Spleen (tissue), 3 donors: ENCODE data around the gene ATP1A1.

Source experiments
- POLR2A ChIP-seq, 3 donors: fragments of 450-650 bp; IDR thresholded peaks; one replicate each; pipeline ENCODE4 v1.5.1; 2017; ENCODE audit warnings: antibody characterized with exemption in 3 of 3, mild to moderate bottlenecking in 1 of 3
- POLR2AphosphoS5 ChIP-seq, 3 donors: sonication (generic); formaldehyde crosslinking; IDR thresholded peaks; one replicate each; pipeline ENCODE4 v1.5.1; 2017; ENCODE audit warnings: antibody characterized with exemption in 3 of 3

GRCh38 chr1:116429821-116430374, 56.9 kb downstream of the ATP1A1 start:
- TF ChIP-seq POLR2AphosphoS5 (IDR thresholded peaks at IDR 0.05) (no peak), POLR2A (IDR thresholded peaks at IDR 0.05) (no peak)
